Mammary epithelial cell (primary cell): Measurements from ENCODE around the gene NUAK1.

Source experiments
- EZH2 ChIP-seq: IDR thresholded peaks from 2 replicates; pipeline ENCODE4 v1.6.1; 2012; ENCODE audit warnings: low read length, inconsistent platforms, borderline replicate concordance
- TF ChIP-seq, protein P1 (sequence below), 2 donors: IDR thresholded peaks in 1 of 2; conservative IDR thresholded peaks in 1 of 2; 2 replicates each; pipeline ENCODE4 v1.5.1; 2011 to 2012; ENCODE audit warnings: inconsistent platforms in 2 of 2, low read length in 2 of 2, mild to moderate bottlenecking in 2 of 2, control low read depth in 1 of 2, low read depth in 1 of 2; ENCODE audit not compliant: insufficient read depth in 1 of 2; ENCODE audit errors: extremely low read depth in 1 of 2

DNA sequence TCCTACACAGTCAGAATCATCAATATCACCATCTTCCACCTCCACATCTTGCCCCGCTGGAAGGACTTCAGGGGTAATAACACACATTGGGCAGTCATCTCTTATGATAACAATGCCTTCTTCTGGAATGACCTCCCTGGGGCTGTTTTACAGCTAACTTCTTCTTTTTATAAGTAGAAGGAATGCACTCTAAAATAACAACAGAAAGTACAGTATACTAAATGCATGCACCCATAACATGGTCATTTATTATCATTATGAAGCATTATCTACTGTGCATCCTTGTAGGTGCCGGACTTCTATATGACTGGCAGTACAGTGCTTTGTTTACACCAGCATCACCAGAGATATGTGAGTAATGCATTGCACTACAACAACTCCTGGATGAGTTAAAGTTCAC is 19.0 kb upstream of the NUAK1 start:
- TF ChIP-seq, protein P1, sequence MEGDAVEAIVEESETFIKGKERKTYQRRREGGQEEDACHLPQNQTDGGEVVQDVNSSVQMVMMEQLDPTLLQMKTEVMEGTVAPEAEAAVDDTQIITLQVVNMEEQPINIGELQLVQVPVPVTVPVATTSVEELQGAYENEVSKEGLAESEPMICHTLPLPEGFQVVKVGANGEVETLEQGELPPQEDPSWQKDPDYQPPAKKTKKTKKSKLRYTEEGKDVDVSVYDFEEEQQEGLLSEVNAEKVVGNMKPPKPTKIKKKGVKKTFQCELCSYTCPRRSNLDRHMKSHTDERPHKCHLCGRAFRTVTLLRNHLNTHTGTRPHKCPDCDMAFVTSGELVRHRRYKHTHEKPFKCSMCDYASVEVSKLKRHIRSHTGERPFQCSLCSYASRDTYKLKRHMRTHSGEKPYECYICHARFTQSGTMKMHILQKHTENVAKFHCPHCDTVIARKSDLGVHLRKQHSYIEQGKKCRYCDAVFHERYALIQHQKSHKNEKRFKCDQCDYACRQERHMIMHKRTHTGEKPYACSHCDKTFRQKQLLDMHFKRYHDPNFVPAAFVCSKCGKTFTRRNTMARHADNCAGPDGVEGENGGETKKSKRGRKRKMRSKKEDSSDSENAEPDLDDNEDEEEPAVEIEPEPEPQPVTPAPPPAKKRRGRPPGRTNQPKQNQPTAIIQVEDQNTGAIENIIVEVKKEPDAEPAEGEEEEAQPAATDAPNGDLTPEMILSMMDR (conservative IDR thresholded peaks at IDR 0.05 in 1 of 2, IDR thresholded peaks at IDR 0.05 in 1 of 2; ENCODE audit: extremely low read depth in 1 of 2, insufficient read depth in 1 of 2, low read depth in 1 of 2, low read length in 2 of 2): no peak
- no peak for TF ChIP-seq EZH2
